GM23338 (cell line): ENCODE measurements around the gene RSPH1. TPM values are rescaled to one million over a fixed set of nuclear protein-coding genes. Genes with fewer than 3 reads are reported as not detected.

Experiments
- ATAC-seq: fragments of 200-7000 bp; cut with Tn5 transposase; 3 replicates; pipeline ENCODE4 v1.9.1; 2020
- DNase-seq: peaks from one replicate; pipeline ENCODE4 v3.0.0-alpha.2; 2015; ENCODE audit warnings: low spot score
- H2AFZ ChIP-seq: fragments of 200-600 bp; sonication (generic); 2 replicates; pipeline ENCODE4 v1.8.0; 2016; ENCODE audit warnings: antibody characterized with exemption, mild to moderate bottlenecking, moderate library complexity
- H3F3A ChIP-seq: fragments of 200-600 bp; sonication (generic); replicated peaks from 2 replicates; pipeline ENCODE4 v1.8.0; 2017; ENCODE audit warnings: antibody characterized with exemption, mixed run types, low read depth
- H3K27ac ChIP-seq: fragments of 200-600 bp; sonication (generic); 2 replicates; pipeline ENCODE4 v1.6.1; 2016; ENCODE audit warnings: low read depth
- H3K27me3 ChIP-seq: fragments of 200-600 bp; sonication (generic); 2 replicates; pipeline ENCODE4 v1.8.0; 2016; ENCODE audit warnings: mild to moderate bottlenecking, mixed run types, moderate library complexity; ENCODE audit not compliant: insufficient read depth
- H3K36me3 ChIP-seq: fragments of 200-600 bp; sonication (generic); 2 replicates; pipeline ENCODE4 v1.8.0; 2016; ENCODE audit warnings: mild to moderate bottlenecking; ENCODE audit not compliant: insufficient read depth
- H3K4me1 ChIP-seq: fragments of 200-600 bp; sonication (generic); 2 replicates; pipeline ENCODE4 v1.8.0; 2016; ENCODE audit warnings: mild to moderate bottlenecking, moderate library complexity; ENCODE audit not compliant: insufficient read depth
- H3K4me2 ChIP-seq: fragments of 200-600 bp; sonication (generic); 2 replicates; pipeline ENCODE4 v1.7.1; 2017; ENCODE audit warnings: mixed run types
- H3K4me3 ChIP-seq: fragments of 200-600 bp; sonication (generic); 2 replicates; pipeline ENCODE4 v1.6.1; 2016; ENCODE audit warnings: mixed run types
- H3K79me2 ChIP-seq: fragments of 200-600 bp; sonication (generic); replicated peaks from 2 replicates; pipeline ENCODE4 v1.8.0; 2017; ENCODE audit warnings: mild to moderate bottlenecking; ENCODE audit not compliant: insufficient read depth
- H3K9me2 ChIP-seq: fragments of 200-600 bp; sonication (generic); 2 replicates; pipeline ENCODE4 v1.8.0; 2017; ENCODE audit not compliant: insufficient read depth
- H4K20me1 ChIP-seq: fragments of 200-600 bp; sonication (generic); replicated peaks from 2 replicates; pipeline ENCODE4 v1.8.0; 2017; ENCODE audit warnings: mild to moderate bottlenecking; ENCODE audit not compliant: insufficient read depth
- H3K27ac Mint-ChIP-seq: 2 replicates; pipeline ENCODE4 v1.8.0; 2020; ENCODE audit warnings: inconsistent platforms, mild to moderate bottlenecking, moderate library complexity, mixed read lengths
- H3K27me3 Mint-ChIP-seq: 3 replicates; pipeline ENCODE4 v1.8.0; 2022; ENCODE audit warnings: low read depth, mild to moderate bottlenecking, moderate library complexity, mixed read lengths, inconsistent platforms; ENCODE audit not compliant: insufficient read depth, poor library complexity
- H3K36me3 Mint-ChIP-seq: 3 replicates; pipeline ENCODE4 v1.8.0; 2021; ENCODE audit warnings: low read depth, mild to moderate bottlenecking, inconsistent platforms, moderate library complexity, mixed read lengths
- H3K4me1 Mint-ChIP-seq: 3 replicates; pipeline ENCODE4 v1.8.0; 2020; ENCODE audit warnings: mild to moderate bottlenecking, inconsistent platforms, mixed read lengths
- H3K4me3 Mint-ChIP-seq: 3 replicates; pipeline ENCODE4 v1.8.0; 2021; ENCODE audit warnings: moderate library complexity, mild to moderate bottlenecking, inconsistent platforms, mixed read lengths
- H3K9me3 Mint-ChIP-seq: 3 replicates; pipeline ENCODE4 v1.8.0; 2020; ENCODE audit warnings: moderate library complexity, mild to moderate bottlenecking, inconsistent platforms, mixed read lengths
- CREB1 ChIP-seq: fragments of 250-450 bp; sonication (Bioruptor Pico); IDR thresholded peaks from 2 replicates; pipeline ENCODE4 v1.5.0; 2020; ENCODE audit warnings: low read depth, mild to moderate bottlenecking, moderate library complexity
- POLR2AphosphoS5 ChIP-seq: IDR thresholded peaks from 2 replicates; pipeline ENCODE4 v1.6.1; 2016; ENCODE audit warnings: antibody characterized with exemption, low read depth
- STAT1 ChIP-seq: IDR thresholded peaks from one replicate; pipeline ENCODE4 v1.6.1; 2016; ENCODE audit warnings: antibody characterized with exemption; ENCODE audit not compliant: unreplicated experiment
- ZNF114 ChIP-seq: fragments of 250-450 bp; sonication (Bioruptor Pico); IDR thresholded peaks from 2 replicates; pipeline ENCODE4 v1.5.0; 2020; ENCODE audit warnings: mild to moderate bottlenecking, moderate library complexity
- polyA plus RNA-seq: library from polyadenylated mRNA; unstranded; fragments of >200 nt; fragmentation: Nextera tagmentation; extraction: Ambion mirVana; gene quantifications from 2 replicates; pipeline ENCODE4 v1.2.1, GENCODE V29; 2016
- total RNA-seq: library from RNA; depleted of rRNA; stranded (reverse); fragments of >200 nt; shearing (Covaris generic); gene quantifications from 2 replicates; pipeline ENCODE4 v1.2.3, GENCODE V29; 2014
- TF ChIP-seq, protein P1 (sequence below): IDR thresholded peaks from 2 replicates; pipeline ENCODE4 v1.6.1; 2016; ENCODE audit warnings: antibody characterized with exemption
- TF ChIP-seq, protein P2 (sequence below): fragments of 250-450 bp; sonication (Bioruptor Pico); IDR thresholded peaks from 2 replicates; pipeline ENCODE4 v1.5.0; 2020; ENCODE audit warnings: mild to moderate bottlenecking, moderate library complexity

RSPH1 gene
- total and polyA plus RNA-seq, 2 experiments from 2014 or later = 0.23 TPM; not detected in 1

DNA sequence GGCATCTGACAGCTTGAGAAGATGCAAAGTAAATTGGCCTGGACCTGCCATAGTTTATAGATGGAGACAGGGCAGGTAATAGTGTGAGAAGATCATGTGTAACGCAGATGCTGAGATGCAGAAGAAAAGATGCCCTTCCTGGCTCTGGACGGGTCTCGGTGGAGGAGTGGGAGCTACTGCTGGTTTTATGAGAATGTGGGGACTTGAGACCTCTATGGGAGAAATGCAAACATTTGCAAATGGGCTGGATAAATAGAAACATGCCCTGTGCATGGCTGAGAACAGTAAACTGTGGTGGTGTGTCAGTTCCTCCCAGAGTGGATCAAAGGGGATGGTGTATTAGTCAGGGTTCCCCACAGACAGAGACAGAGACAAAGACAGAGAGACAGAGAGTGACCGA is 70.4 kb downstream of the RSPH1 start (continued):
- no peak for TF ChIP-seq STAT1
- TF ChIP-seq CREB1 (CRISPR knock-in tag) = no peak
- TF ChIP-seq, protein P1, sequence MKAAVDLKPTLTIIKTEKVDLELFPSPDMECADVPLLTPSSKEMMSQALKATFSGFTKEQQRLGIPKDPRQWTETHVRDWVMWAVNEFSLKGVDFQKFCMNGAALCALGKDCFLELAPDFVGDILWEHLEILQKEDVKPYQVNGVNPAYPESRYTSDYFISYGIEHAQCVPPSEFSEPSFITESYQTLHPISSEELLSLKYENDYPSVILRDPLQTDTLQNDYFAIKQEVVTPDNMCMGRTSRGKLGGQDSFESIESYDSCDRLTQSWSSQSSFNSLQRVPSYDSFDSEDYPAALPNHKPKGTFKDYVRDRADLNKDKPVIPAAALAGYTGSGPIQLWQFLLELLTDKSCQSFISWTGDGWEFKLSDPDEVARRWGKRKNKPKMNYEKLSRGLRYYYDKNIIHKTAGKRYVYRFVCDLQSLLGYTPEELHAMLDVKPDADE = no peak

DNA sequence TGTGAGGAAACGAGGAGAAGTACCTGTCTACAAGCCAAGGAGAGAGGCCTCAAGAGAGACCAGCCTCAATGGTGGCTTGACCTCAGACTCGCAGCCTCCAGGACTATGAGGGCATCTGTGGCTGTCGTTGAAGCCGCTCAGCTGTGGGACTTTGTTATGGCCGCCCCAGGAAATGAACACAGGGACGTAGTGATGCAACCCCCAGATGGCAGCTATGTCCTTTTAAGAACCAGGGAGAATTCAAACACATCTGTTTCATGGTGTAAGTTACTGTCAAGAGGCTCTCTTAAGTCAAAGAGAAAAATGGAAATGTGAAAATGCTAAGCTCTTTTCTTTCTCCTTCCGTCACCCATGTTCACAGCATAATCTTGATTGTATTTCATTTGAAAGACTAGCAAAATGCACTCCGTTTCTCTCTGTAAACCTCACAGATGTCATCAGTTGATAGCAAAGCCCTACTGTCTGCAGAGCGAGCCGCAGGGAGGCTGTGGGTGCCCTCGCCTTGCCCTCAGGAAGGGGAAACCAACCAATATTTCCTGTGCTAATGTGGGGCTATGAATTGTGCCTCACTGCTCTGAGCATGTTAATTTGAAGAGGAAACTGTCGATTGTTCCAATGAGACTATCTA is 71.0 kb downstream of the RSPH1 start:
- H3K36me3 Mint-ChIP-seq = no peaks in the 10 kb centered on the region
- ATAC-seq (no peak), DNase-seq (no peak)
- no peak overlapping the region for H3K27ac ChIP-seq
- H3K9me3 Mint-ChIP-seq = peaks cover 6% of the 10 kb centered on the region; the same call in 1 of the 3 replicates
- no peak overlapping the region for H3K4me2 ChIP-seq
- no peaks in the 10 kb centered on the region for H3K27me3 ChIP-seq
- no peaks in the 10 kb centered on the region for H3K36me3 ChIP-seq
- H4K20me1 ChIP-seq = no peaks in the 10 kb centered on the region
- no peak overlapping the region for H3K4me3 Mint-ChIP-seq
- H3K27me3 Mint-ChIP-seq = peaks cover 4% of the 10 kb centered on the region
- no peaks in the 10 kb centered on the region for H3F3A ChIP-seq
- H2AFZ ChIP-seq = no peak overlapping the region
- no peak overlapping the region for H3K4me3 ChIP-seq
- H3K27ac Mint-ChIP-seq = no peak overlapping the region
- no peaks in the 10 kb centered on the region for H3K79me2 ChIP-seq
- H3K4me1 Mint-ChIP-seq = no peaks in the 10 kb centered on the region
- H3K4me1 ChIP-seq = no peaks in the 10 kb centered on the region
- TF ChIP-seq ZNF114 (CRISPR knock-in tag) (no peak), CREB1 (CRISPR knock-in tag) (no peak), POLR2AphosphoS5 (no peak)
- TF ChIP-seq, protein P1 = no peak
- TF ChIP-seq, protein P2, sequence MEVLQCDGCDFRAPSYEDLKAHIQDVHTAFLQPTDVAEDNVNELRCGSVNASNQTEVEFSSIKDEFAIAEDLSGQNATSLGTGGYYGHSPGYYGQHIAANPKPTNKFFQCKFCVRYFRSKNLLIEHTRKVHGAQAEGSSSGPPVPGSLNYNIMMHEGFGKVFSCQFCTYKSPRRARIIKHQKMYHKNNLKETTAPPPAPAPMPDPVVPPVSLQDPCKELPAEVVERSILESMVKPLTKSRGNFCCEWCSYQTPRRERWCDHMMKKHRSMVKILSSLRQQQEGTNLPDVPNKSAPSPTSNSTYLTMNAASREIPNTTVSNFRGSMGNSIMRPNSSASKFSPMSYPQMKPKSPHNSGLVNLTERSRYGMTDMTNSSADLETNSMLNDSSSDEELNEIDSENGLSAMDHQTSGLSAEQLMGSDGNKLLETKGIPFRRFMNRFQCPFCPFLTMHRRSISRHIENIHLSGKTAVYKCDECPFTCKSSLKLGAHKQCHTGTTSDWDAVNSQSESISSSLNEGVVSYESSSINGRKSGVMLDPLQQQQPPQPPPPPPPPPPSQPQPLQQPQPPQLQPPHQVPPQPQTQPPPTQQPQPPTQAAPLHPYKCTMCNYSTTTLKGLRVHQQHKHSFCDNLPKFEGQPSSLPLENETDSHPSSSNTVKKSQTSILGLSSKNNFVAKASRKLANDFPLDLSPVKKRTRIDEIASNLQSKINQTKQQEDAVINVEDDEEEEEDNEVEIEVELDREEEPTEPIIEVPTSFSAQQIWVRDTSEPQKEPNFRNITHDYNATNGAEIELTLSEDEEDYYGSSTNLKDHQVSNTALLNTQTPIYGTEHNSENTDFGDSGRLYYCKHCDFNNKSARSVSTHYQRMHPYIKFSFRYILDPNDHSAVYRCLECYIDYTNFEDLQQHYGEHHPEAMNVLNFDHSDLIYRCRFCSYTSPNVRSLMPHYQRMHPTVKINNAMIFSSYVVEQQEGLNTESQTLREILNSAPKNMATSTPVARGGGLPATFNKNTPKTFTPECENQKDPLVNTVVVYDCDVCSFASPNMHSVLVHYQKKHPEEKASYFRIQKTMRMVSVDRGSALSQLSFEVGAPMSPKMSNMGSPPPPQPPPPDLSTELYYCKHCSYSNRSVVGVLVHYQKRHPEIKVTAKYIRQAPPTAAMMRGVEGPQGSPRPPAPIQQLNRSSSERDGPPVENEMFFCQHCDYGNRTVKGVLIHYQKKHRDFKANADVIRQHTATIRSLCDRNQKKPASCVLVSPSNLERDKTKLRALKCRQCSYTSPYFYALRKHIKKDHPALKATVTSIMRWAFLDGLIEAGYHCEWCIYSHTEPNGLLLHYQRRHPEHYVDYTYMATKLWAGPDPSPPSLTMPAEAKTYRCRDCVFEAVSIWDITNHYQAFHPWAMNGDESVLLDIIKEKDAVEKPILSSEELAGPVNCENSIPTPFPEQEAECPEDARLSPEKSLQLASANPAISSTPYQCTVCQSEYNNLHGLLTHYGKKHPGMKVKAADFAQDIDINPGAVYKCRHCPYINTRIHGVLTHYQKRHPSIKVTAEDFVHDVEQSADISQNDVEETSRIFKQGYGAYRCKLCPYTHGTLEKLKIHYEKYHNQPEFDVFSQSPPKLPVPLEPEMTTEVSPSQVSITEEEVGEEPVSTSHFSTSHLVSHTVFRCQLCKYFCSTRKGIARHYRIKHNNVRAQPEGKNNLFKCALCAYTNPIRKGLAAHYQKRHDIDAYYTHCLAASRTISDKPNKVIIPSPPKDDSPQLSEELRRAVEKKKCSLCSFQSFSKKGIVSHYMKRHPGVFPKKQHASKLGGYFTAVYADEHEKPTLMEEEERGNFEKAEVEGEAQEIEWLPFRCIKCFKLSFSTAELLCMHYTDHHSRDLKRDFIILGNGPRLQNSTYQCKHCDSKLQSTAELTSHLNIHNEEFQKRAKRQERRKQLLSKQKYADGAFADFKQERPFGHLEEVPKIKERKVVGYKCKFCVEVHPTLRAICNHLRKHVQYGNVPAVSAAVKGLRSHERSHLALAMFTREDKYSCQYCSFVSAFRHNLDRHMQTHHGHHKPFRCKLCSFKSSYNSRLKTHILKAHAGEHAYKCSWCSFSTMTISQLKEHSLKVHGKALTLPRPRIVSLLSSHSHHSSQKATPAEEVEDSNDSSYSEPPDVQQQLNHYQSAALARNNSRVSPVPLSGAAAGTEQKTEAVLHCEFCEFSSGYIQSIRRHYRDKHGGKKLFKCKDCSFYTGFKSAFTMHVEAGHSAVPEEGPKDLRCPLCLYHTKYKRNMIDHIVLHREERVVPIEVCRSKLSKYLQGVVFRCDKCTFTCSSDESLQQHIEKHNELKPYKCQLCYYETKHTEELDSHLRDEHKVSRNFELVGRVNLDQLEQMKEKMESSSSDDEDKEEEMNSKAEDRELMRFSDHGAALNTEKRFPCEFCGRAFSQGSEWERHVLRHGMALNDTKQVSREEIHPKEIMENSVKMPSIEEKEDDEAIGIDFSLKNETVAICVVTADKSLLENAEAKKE = no peak
- H3K9me2 ChIP-seq = no peaks in the 10 kb centered on the region
